Measurements from ENCODE around the gene TRIM7.
"Not testable (repeated sequence)": the region's sequence is repeated elsewhere in the genome, so short reads cannot be mapped to it uniquely, and the experiment has no call there.

The TRIM7 gene

DNA sequence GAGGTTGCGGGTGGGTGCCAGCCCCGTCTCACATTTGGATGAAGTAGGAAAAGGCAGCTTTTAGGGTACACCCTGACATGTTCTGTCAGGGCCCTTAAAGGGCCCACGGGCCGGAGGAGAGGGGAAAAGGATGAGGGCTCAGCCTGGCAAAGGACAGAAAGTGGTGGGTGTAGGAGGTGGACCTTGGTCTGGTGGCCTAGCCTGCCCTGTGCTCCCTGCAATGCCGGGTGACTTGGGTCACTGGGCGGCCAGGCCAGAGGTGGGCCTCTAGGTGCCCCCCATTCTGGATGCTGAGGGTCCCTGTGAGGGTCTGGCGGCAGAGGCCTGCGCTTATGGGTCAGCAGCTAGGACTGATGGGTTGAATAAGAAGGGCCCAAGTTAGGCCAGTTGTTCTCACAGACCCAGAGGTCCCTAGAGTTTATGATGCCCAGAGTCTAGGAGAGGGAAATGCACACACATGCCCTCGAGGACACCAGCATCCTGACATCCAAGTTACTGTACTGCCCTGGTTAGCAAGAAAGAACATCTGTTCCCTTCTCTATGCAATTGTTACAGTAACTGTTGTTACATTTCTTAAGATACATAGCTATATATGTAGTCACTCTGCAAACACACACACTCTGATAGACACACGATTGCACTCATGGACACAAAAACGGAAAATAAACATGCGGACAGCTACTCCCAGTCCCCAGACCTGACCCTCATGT is 12.5 kb downstream of the TRIM7 start:
- no peak for DNase-seq (ENCODE audit: low spot score)

DNA sequence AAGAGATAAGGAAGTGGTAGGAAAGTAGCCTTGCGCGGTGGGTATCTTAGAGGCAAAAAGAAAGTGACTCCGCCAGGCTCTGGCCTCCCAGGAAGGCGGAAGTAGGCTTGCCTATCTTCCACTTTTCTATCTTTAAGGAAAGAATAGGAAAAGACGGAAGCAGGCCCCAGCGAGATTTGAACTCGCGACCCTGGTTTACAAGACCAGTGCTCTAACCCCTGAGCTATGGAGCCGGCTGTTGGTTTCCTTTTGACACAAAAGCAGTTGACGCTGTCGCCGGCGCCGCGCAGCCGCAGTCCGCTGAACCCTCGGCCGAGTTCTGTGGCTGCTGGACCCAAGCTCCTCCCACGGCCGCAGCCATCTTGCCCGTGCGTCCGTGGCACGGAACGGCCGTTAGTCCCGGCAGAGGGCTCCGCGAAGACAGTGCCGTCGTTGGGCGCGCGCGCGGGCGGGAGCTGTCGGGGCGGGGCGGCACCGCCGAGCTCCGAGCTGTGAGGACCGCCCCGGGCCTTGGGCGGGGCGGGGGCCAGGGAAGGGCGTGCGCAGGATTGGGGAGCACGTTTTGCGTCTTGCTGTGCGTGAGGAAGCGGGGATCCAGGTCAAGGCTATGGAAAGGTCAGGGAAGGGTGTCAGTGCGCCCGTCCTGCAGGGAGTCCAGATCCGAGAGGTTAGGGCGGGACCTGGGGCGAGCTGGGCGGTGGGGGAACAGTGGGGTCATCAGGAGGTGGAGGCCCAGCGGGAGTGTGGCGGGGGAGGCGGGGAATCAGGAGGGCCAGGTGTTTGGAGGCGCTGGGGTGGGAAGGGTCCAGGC is 13.3 kb downstream of the TRIM7 start:
- DNase-seq (ENCODE audit: low spot score): peak; percentile 96

DNA sequence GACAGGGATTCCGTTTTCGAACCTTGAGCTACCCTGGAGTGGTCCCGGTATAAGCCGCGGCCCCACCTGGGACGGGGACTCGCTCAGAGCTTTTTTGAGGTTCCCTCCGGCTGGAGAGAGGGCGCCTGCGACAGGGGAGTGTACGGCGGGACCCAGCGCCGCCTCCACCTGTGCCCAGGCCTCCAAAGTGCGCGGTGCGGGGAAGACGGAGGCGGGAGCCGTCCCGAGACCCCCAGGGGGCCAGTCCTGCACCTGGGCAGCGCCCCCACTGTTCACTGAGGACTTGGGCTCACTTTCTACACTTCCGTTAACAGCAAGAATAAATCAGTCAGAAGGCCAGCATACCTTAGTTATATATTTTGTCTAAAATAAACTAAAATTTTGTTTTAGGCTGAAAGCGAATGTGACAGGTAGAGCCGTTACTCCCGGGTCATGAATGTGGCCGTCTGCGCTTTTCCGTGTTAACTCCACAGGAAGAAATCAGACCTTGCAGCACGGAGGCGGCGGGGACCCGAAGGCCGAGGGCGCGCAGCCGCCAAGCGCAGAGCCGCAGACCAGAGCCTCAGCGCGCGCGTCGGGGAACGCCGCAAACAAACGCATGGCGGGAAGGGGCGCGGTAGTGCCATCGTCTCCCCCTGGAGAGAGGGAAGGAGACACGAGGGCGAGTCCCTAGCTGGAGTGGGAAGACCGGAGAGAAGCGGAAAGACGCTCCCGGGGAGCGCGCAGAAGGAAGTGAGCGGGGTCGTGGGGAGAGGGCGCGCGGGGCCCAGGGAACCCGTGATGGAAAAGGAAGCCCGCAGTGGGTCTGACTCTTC is 14.1 kb downstream of the TRIM7 start:
- peak; percentile 61 for DNase-seq (ENCODE audit: low spot score)

DNA sequence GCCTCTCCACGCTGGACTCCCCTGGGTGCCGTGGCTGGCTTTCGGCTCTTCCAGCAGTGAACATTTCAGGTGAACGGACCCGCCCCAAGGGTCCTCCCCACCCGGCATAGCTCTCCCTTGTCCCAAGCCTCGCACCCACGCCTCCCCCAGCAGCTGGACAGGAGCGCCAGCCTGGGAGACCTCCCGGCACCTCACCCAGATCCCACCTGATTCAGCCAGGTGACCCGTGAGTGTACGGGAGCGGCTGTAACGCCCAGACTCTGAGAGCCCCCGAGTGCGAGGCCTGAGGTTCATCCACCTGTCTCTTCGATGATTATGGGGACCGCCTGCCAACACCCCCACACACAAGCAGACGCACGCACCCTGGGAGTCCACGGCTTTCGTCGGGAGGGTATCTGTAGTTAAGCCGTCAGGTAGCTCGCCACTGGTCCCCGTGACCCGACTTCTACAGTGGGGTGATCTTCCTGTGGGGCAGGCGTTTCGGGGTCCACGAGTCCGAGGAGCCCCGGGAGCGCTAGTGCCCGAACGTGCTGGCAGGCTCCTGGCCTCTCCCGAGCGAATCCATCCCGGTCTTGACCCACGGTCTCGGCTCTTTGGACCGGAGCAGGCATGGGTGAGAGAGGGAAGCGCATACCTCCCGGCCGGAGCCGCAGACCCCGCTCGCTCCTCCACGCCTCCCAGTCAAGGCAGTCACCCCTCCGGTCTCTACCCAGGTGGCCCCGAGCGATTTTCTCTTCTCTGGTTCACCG is 14.9 kb downstream of the TRIM7 start:
- peak; percentile 69 for DNase-seq (ENCODE audit: low spot score)

DNA sequence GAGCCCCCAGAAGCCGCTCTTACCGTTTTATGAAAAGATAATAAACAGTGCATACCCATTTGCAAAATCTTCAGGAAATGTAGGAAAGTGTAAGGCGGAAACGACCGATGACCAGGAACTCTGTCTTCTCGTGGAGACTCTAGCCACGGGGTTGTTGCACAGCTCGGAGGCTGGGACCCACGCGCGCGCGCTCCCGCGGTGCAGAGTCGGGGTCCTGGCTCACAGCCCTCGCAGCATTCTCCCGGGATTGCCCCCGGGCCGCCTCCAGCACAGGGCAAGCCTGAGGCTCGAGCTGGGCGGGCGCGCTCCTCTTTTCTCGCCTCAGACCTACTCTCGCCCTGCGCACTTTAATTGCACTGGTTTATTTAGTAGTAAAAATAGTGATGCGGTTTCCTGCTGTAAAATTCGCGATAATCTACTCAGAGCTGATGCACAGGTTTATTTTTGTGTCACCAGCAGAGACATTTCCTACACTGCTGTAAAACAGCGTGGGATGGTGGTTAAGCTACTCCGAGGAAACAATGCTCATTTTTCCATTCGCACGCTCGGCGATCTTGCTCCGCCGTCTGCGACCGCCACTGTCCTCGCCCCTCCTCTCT is 15.5 kb downstream of the TRIM7 start:
- DNase-seq (ENCODE audit: low spot score): no peak

DNA sequence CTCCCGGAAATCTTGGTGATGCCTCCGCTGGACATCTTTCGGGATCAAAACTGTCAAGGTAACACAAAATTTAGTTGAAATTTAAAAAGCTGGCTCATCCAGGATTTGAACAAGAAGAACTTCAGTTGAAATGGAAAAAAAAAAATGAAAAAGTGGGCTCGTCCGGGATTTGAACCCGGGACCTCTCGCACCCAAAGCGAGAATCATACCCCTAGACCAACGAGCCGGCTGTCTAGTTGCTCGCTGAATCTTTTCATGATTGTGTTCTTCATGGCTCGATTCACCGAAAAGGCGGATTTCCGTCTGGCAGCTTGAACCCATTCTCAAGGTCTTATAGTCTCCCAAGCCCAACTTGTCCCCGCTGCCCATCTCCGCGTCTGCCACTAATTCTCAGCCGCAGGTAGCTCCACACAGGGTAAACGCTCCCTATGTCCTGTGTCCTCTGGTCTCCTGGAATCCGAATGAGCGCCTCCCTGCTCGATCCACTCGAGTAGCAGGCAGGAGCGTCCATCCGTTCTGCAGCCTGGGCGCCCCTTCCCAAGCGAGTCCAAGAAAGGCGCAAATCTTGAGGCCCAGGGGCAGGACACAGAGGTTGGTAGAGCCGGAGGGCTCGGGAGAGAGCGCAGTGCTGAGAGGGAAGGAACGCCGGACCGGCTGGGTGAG is 16.2 kb downstream of the TRIM7 start:
- peak; percentile 78 for DNase-seq (ENCODE audit: low spot score)

DNA sequence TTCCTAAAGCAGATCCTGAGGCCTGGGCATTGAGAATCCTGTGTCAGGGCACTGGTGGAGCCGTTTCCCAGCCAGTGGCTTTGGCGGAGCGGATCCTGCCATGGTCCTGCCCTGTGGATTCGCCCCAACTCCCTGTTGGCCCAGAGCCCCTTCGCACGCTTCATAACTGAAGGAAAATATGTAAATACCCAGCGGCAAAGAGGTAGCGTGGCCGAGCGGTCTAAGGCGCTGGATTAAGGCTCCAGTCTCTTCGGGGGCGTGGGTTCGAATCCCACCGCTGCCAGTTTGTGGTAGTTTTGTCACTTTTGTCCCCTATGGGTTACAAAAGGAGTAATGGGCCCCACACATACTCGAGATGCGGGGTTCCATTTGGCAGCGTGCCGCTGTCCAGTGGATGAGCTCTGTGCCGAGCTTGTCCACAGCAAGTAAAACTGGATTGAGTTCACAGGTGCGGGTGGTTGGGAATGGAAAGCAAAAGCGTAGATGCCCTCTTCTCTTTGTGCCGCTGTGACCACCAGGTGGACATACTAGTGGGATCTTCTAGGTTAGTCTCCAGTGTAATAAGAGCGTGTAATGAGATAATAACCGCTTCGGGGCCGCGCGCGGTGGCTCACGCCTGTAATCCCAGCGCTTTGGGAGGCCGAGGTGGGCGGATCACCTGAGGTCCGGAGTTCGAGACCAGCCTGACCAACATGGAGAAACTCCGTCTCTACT is 17.3 kb downstream of the TRIM7 start:
- peak; percentile 94 for DNase-seq (ENCODE audit: low spot score)

DNA sequence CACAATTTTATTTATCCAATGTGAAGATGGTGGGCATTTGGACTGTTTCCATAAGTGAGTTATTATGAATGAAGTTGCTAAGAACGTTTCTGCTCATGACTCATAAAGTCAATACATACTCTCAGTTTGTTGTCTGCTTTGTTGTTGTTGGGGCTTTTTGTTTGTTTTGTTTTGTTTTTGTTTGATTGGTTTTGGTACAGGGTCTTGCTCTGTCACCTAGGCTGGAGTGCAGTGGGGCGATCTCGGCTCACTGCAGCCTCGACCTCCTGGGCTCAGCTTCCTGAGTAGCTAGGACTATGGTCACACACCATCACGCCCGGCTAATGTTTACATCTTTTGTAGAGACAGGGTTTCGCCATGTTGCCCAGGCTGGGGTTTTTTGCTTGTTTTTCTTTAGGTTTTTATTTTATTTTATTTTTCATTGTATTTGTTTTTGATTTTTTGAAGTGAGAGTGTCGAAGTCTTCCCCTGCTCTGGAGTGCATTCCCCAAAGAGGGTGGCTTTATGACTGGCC is 18.0 kb downstream of the TRIM7 start:
- peak; percentile 45 for DNase-seq (ENCODE audit: low spot score)

DNA sequence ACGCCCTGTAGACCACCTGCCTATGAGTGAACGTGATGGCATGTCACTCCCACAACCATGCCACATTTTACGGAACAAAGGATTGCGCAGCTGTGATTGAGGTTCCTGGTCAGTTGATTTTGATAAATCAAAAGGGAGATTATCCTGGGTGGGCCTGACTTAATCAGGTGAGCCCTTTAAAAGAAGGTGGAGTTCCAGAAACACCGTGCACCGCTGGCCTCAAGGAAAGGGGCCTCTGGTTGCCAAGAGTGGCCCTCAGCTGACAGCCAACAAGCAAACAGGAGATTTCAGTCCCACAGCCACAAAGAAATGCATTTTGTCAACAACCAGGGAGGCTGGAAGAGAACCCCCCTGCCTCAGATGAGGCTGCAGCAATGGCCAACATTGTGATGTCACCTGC is 19.0 kb downstream of the TRIM7 start:
- no peak for DNase-seq (ENCODE audit: low spot score)

DNA sequence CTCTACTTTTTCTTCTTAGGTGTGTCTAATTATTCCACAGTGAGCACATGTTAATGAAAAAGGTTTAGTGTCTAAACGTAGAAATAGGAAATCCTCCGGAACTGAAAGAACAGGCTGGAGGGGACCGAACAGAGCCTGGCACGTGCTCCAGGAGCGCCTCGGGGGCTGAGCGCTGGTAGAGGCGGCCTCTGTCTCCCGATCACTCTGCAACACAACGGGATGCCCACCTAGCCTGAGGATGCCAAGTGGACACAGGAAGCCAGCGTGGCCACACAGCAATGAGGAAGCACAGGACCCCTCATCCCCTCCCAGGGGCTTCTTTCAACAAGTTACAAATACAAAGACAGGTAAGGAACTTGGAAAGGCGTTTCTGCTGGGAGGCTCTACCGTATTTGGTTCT is 19.4 kb downstream of the TRIM7 start:
- no peak for DNase-seq (ENCODE audit: low spot score)

DNA sequence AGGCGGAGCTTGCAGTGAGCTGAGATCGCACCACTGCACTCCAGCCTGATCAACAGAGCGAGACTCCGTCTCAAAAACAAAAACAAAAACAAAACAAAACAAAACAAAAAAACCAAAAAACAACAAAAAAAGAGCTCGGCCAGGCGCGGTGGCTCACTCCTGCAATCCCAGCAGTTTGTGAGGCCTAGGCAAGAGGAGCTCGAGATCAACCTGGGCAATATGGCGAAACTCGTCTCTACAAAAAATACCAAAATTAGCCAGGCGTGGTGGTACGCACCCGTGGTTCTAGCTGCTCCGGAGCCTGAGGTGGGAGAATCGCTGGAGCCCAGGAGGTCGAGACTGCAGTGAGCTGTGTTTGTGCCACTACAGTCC is 20.2 kb downstream of the TRIM7 start:
- peak; percentile 67 for DNase-seq (ENCODE audit: low spot score)

DNA sequence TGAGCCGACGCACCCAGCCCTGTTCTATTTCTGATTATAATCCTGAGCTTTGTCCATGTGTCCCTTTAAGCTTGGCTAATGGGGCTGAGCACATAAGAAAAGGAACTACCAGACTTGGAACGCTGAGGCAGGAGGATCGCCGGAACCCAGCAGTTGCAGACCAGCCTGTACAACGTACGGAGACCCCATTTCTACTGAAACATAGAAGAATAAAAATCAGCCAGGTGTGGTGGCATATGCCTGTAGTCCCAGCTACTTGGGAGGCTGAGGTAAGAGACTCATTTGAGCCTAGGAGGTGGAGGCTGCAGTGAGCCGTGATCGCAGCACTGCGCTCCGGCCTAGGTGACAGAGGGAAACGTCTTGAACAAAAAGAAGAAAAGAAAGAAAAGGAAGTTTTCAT is 22.3 kb downstream of the TRIM7 start:
- no peak for DNase-seq (ENCODE audit: low spot score)

DNA sequence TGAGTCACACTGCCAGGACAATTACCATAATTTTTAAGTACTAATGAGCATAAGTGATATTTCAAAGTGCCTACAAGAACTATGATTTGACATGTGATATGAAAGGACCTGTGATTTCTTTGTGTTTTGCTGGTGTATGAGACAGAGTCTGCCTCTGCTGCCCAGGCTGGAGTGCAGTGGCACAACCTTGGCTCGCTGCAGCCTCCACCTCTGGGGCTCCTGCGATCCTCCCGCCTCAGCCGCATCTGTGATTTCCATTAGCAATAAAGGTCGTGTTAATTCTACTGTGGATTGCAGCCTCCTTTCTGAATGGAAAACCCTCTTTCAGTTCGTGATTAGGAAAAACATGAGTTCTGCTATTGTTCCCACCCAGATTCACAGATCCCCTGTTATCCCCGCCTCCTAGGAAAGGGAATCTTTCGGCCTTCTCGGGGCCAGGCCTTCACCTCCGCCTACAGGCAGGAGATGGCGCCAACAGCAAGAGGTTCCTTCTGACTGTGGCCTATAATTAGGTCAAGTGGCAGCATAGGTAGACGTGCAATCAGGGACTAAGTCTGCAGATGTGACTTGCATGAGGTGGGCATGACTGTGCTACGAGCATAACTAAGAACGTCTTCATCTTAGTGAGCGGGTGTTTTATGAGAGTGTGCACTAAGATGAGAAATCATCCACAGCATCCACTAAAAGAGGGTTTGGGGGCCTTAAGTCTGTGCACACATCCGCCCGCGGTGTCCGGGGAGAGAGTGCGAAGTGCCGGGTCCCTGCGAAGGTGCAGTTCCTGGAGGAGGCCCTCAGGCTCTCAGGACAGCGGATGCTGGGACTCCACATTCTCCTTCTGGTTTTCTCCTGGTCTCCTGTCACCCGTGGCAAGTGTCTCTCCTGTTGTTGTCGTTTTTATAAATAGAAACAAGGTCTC is 23.1 kb downstream of the TRIM7 start:
- DNase-seq (ENCODE audit: low spot score): peak; percentile 89

DNA sequence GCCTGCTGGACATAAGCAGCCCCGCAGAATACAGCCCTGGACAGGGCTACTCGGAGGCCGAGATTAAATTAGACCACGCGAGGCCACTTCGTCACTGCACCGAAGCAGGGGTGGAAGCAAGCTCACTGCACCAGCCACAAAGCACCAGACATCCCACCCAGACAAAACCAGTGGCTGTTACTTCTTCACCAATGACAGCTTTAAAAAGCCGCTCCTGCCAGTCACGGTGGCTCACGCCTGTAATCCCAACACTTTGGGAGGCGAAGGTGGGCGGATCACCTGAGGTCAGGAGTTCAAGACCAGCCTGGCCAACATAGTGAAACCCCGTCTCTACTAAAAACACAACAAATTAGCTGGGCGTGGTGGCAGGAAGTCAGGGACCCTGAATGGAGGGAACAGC is 27.4 kb downstream of the TRIM7 start:
- DNase-seq (ENCODE audit: low spot score): not testable (repeated sequence)

DNA sequence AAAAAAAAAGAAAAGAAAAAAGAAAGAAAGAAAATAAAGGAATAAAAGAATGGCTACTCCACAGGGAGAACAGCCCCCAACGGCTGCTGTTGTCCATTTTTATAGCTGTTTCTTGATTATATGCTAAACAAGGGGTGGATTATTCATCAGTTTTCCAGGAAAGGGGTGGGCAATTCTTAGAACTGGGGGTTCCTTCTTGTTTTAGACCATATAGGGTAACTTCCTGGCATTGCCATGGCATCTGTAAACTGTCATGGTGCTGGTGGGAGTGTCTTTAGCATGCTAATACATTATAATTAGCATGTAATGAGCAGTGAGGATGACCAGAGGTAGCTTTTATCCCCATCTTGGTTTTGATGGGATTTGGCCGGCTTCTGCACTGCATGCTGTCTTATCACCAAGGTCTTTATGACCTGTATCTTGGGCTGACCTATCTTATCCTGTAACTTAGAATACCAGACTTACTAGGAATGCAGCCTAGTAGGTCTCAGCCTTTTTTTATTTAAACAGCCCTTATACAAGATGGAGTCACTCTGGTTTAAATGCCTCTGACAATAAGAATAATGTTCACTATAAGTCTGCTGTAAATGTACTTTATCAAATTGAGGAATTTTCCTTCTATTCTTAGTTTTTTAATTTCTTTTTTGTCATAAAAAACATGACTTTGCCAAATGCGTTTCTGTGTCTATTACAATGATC is 28.6 kb downstream of the TRIM7 start:
- DNase-seq (ENCODE audit: low spot score): no peak

DNA sequence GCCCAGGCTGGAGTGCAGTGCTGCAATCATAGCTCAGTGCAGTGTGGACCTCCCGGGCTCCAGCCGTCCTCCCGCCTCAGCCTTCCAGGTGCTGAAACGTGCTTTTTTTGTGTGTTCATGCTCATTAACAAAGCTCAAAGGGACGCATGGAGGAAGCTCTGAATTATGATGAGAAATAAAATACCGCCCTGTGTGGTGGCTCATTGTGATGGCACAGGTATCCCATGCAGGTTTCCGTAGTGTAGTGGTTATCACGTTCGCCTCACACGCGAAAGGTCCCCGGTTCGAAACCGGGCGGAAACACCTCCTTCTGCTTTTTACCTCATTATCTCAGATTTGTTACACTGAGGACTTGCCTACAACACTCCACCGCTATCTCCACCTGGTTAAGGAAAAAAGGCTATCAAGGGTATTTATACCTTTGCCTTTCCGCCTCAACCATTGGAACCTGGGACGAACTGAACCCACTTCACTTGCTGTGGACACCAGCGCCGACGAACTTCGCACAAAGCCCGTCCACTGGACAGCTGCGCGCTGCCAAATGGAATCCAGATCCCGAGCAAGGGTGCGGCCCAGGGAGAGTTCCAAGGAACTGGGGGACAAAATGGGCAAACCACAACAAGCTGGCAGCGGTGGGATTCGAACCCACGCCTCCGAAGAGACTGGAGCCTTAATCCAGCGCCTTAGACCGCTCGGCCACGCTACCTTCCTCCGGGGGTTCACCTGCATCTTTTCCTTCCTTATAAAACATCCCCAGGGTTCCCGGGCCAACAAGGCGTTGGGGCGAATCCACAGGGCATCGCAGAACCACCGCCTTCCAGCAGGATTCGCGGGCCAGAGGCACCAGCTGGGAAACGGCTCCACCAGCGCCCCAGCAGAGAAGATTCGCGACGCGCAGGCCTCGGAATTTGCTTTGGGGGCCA is 31.3 kb downstream of the TRIM7 start:
- peak; percentile 91 for DNase-seq (ENCODE audit: low spot score)

DNA sequence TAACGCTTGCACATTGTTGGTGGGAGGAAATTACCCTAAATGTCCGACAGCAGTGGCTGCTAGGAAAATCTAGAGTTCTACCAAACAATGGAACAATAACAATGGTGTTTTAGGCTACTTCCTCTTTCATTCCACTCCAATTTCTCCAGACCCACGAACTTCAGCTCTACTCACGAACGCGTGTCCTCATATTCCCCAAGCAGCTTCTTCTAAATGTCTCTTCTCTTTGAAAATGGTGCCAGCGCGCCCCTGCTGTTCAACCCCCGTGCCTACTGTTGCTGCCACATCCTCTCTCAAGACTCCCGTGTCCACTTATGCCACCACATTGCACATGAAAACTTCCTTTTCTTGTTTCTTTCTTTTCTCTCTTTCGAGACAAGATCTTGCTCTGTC is 32.0 kb downstream of the TRIM7 start:
- peak; percentile 66 for DNase-seq (ENCODE audit: low spot score)

Data from SW480 (cell line).